Measurements from ENCODE around the gene C6orf52. TPM values are rescaled to one million over a fixed set of nuclear protein-coding genes. Genes with fewer than 3 reads are reported as not detected.

C6orf52 gene
- total and polyA plus RNA-seq, 9 donors = 0.59 to 2.6 (median 1.5) TPM; not detected in 4

GRCh38 chr6:10730254-10730653 lies 35.8 kb upstream of the C6orf52 start:
- DNase-seq = no peak
- Histone ChIP-seq H3K27me3 (no peaks in the 10 kb centered on the region), H3K4me1 (ENCODE audit: insufficient read depth) (no peaks in the 10 kb centered on the region), H3K4me3 (no peak overlapping the region), H3K9me3 (no peaks in the 10 kb centered on the region), H3K36me3 (no peaks in the 10 kb centered on the region), H3K27ac (no peak overlapping the region)
- TF ChIP-seq EP300 (IDR thresholded peaks at IDR 0.05) (no peak), CTCF (IDR thresholded peaks at IDR 0.05) (no peak), POLR2A (IDR thresholded peaks at IDR 0.05) (no peak)
- 50 to 57% (median 51%) methylated on average over 3 of the region's 3 CpGs for WGBS, 3 donors
- intact Hi-C loops (cut with DNase I) = no loop called here

- H3K27me3 ChIP-seq = no peaks in the 10 kb centered on the region
- TF ChIP-seq POLR2A (IDR thresholded peaks at IDR 0.05) (no peak), CTCF (IDR thresholded peaks at IDR 0.05) (no peak), EP300 (IDR thresholded peaks at IDR 0.05) (no peak)
- H3K9me3 ChIP-seq = no peaks in the 10 kb centered on the region
- H3K4me3 ChIP-seq = no peak overlapping the region
- 78 to 84% (median 81%) methylated on average over 9 of the region's 9 CpGs for WGBS, 3 donors
- DNase-seq = no peak
- no peaks in the 10 kb centered on the region for H3K36me3 ChIP-seq
- H3K4me1 ChIP-seq (ENCODE audit: insufficient read depth) = peaks cover 10% of the 10 kb centered on the region
- no peak overlapping the region for H3K27ac ChIP-seq
- intact Hi-C loops (cut with DNase I) = no loop called here
These were observed 31.3 kb upstream of the C6orf52 start for GRCh38 chr6:10725716-10726115.

GRCh38 chr6:10725044-10725443 lies 30.6 kb upstream of the C6orf52 start:
- 48 to 64% (median 50%) methylated on average over 6 of the region's 6 CpGs for WGBS, 3 donors
- TF ChIP-seq POLR2A (IDR thresholded peaks at IDR 0.05) (no peak), CTCF (IDR thresholded peaks at IDR 0.05) (no peak), EP300 (IDR thresholded peaks at IDR 0.05) (no peak)
- Histone ChIP-seq H3K4me1 (ENCODE audit: insufficient read depth) (peaks cover 10% of the 10 kb centered on the region), H3K27me3 (no peaks in the 10 kb centered on the region), H3K4me3 (no peak overlapping the region), H3K27ac (no peak overlapping the region), H3K36me3 (no peaks in the 10 kb centered on the region), H3K9me3 (no peaks in the 10 kb centered on the region)
- DNase-seq = no peak
- intact Hi-C loops (cut with DNase I) = no loop called here

- no peaks in the 10 kb centered on the region for H3K9me3 ChIP-seq
- DNase-seq = peak in 2 of 5 donors; percentile 35 to 38
- no peak for TF ChIP-seq CTCF (IDR thresholded peaks at IDR 0.05)
- TF ChIP-seq EP300 (IDR thresholded peaks at IDR 0.05) = no peak
- TF ChIP-seq POLR2A (IDR thresholded peaks at IDR 0.05) = no peak
- intact Hi-C loops (cut with DNase I) = loop anchor here in 1 of 4 donors (2.0 kb wide), 2 partner anchors 25 to 29 kb away; partner anchors contain the start of genes C6orf52 and PAK1IP1
- peak overlapping the region in 1 of 2 donors; percentile 73 for H3K27ac ChIP-seq
- no peaks in the 10 kb centered on the region for H3K27me3 ChIP-seq
- WGBS, 3 donors = 1 to 11% (median 6%) methylated on average over 7 of the region's 7 CpGs
- peaks cover 10% of the 10 kb centered on the region for H3K4me1 ChIP-seq (ENCODE audit: insufficient read depth)
- H3K4me3 ChIP-seq = peak overlapping the region; percentile 91
- H3K36me3 ChIP-seq = no peaks in the 10 kb centered on the region
These were observed 29.1 kb upstream of the C6orf52 start for GRCh38 chr6:10723567-10723881.

All from ovary (tissue), 9 donors.